ENCODE results near the gene RAD51B.

DNA sequence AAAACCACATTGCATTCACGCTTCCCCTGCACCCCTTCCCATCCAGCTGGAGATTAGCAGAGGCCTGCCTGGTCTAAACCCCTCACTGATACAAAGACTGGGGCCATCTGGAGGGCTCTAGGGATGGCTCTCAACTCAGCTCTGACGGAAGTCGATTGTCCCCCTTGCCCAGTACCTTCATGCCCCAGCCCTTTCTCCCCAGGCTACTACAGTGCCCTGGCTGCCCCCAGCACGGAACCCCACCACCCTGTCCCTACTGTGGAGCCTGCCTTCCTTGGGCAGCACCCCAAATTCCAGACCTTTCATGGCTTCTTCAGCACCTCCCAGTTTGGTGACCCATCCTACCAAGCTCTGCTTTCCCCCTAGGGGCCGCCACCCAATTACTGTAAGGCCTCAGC lies 947.7 kb downstream of the RAD51B start:
- no peak for TF ChIP-seq ZNF132 (tag by site-specific recombination; IDR thresholded peaks at IDR 0.05; ENCODE audit: borderline replicate concordance)
- no peak for TF ChIP-seq ZNF660 (tag by site-specific recombination; IDR thresholded peaks at IDR 0.05)
- no peak for TF ChIP-seq ZBTB7A (tag by site-specific recombination; IDR thresholded peaks at IDR 0.05; ENCODE audit: low read depth)
- no peak for TF ChIP-seq ZNF2 (tag by site-specific recombination; IDR thresholded peaks at IDR 0.05)
- TF ChIP-seq, protein P1, sequence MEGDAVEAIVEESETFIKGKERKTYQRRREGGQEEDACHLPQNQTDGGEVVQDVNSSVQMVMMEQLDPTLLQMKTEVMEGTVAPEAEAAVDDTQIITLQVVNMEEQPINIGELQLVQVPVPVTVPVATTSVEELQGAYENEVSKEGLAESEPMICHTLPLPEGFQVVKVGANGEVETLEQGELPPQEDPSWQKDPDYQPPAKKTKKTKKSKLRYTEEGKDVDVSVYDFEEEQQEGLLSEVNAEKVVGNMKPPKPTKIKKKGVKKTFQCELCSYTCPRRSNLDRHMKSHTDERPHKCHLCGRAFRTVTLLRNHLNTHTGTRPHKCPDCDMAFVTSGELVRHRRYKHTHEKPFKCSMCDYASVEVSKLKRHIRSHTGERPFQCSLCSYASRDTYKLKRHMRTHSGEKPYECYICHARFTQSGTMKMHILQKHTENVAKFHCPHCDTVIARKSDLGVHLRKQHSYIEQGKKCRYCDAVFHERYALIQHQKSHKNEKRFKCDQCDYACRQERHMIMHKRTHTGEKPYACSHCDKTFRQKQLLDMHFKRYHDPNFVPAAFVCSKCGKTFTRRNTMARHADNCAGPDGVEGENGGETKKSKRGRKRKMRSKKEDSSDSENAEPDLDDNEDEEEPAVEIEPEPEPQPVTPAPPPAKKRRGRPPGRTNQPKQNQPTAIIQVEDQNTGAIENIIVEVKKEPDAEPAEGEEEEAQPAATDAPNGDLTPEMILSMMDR (tag by site-specific recombination; IDR thresholded peaks at IDR 0.05): no peak
- TF ChIP-seq ZNF280D (tag by site-specific recombination; IDR thresholded peaks at IDR 0.05): no peak

Measured in HEK293 (cell line).